ENCODE data around the gene FHL1. TPM values are rescaled to one million over a fixed set of nuclear protein-coding genes. Genes with fewer than 3 reads are reported as not detected.
"Not testable (repeated sequence)": the region's sequence is repeated elsewhere in the genome, so short reads cannot be mapped to it uniquely, and the experiment has no call there.

Gene FHL1
- 18.8 TPM for total RNA-seq

DNA sequence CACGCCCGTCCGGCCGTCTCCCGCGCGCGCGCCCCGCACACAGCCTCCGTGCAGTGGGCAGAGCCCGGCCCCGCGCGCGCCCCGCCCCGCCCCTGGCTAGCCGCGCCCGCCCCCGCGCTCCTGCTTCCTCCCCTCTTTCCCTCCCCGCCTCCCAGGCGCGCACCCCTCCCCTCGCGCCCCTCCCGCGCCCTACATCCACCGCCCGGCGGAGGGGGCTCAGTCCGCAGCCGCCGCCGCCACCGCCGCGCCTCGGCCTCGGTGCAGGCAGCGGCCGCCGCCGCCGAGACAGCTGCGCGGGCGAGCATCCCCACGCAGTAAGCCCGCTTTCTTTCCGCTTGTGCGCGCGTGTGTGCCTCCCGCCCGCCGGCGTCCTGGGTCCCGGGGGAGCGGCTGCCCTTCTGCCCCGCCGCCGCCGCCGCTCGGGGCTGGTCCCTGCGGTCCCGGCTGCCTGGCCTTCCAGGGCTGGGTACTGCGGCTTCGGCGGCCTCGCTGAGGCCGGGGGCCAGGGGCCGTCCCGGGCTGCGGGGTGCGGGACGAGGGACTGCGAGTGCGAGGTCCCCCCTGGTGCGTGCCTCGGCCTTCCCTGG is at the start of gene FHL1:
Gene FHL1, plus strand, starts transcription at position 219 of the 587 bp plus-strand sequence.
- Histone ChIP-seq H3K4me1 (ENCODE audit: insufficient read depth, low read length) (peaks cover 11% of the 10 kb centered on the region), H3K27me3 (ENCODE audit: insufficient read depth, low read length) (peaks cover 3% of the 10 kb centered on the region), H3K4me3 (ENCODE audit: low read length) (peak within 1 kb of the TSS; percentile 33), H3K9me3 (ENCODE audit: low read depth, low read length) (no peaks in the 10 kb centered on the region)

DNA sequence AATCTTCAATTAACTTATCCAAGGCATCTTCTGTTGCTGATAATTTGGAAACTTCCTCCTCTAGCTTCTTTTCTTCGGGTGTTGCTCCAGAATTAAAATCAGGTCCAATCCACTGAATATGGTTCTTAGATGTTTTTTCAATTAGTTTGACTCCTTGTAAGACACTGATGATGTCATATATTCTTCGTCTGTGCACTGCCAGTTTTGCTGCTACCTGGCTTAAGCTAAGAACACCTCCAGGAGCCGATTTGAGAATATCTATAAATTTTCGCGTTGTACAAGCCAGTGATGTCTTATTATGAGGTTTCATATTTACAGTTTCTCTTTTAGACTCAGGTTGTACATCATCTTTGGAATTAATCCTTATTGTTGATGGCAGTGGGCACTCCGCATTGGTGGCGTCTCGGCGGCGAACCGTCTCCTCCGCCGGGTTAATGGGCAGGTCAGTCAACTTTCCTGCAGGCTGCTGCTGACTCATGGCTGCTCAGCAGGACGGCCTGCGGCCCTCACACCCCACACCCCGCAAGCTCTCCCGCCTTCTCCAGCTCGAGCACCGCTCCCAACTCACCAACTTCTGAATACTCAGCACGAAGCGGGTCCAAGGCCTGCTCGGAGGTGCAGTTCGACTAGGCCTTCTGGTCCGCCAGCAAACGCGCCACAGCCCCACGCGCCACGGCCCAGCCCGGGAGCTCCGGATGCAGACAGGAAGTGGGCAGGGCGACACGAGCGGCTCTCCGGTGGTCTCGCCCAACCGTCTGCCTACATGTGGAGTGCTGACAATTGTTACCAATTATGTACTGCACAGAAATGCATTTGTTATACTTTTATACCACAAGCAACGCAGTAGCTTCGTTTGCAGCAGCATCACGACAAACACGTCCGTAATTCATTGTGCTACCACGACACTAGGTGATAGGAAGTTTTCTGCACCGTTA is 49.2 kb upstream of the FHL1 start:
- no peaks in the 10 kb centered on the region for H3K4me1 ChIP-seq (ENCODE audit: insufficient read depth, low read length)
- H3K27me3 ChIP-seq (ENCODE audit: insufficient read depth, low read length) = no peaks in the 10 kb centered on the region
- H3K4me3 ChIP-seq (ENCODE audit: low read length) = no peak overlapping the region
- no peaks in the 10 kb centered on the region for H3K9me3 ChIP-seq (ENCODE audit: low read depth, low read length)

DNA sequence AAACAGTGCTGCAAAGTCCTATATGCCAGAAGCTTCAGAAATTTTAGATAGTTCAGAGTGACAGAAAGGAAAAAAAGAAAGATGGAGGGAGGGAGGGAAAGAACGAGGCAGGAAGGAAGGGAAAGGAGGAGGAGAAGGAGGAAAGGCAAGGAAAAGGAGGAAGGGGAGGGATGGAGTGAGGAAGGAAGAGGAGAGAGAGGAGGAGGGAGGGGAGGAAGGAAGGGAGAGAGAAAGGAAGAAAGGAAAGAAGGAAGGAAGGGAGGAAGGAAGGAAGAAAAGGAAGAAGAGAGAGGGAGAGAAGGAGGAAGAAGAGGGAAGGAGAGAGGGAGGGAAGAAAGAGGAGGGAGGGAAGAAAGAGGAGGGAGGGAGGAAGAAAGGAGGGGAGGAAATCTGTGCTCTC is 42.4 kb upstream of the FHL1 start:
- no peaks in the 10 kb centered on the region for H3K9me3 ChIP-seq (ENCODE audit: low read depth, low read length)
- no peaks in the 10 kb centered on the region for H3K27me3 ChIP-seq (ENCODE audit: insufficient read depth, low read length)
- no peak overlapping the region for H3K4me3 ChIP-seq (ENCODE audit: low read length)
- no peaks in the 10 kb centered on the region for H3K4me1 ChIP-seq (ENCODE audit: insufficient read depth, low read length)

DNA sequence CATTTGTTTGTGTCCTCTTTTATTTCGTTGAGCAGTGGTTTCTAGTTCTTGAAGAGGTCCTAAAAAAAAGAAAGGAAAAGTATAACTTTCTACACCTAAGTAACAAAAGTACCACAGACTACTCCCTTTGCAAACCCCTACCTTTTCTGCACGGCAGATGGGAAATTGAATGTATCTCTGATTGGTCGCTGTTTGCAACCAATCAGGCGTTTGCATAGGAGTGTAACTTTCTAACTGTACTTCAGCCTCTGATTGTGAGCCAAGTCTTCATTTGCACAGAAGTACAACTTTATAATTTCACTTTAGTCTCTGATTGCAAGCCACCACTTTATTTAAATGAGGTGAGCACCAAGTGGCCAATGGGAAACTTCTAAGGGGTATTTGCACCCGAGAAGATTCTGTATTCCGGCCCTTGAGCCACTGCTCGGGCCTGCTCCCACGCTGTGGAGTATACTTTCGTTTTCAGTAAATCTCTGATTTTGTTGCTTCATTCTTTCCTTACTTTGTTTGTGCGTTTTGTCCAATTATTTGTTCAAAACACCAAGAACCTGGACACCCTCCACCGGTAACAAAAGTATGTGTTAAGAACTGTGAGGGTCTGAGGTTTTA is 40.3 kb upstream of the FHL1 start:
- no peaks in the 10 kb centered on the region for H3K27me3 ChIP-seq (ENCODE audit: insufficient read depth, low read length)
- H3K4me3 ChIP-seq (ENCODE audit: low read length) = no peak overlapping the region
- no peaks in the 10 kb centered on the region for H3K9me3 ChIP-seq (ENCODE audit: low read depth, low read length)
- no peaks in the 10 kb centered on the region for H3K4me1 ChIP-seq (ENCODE audit: insufficient read depth, low read length)

DNA sequence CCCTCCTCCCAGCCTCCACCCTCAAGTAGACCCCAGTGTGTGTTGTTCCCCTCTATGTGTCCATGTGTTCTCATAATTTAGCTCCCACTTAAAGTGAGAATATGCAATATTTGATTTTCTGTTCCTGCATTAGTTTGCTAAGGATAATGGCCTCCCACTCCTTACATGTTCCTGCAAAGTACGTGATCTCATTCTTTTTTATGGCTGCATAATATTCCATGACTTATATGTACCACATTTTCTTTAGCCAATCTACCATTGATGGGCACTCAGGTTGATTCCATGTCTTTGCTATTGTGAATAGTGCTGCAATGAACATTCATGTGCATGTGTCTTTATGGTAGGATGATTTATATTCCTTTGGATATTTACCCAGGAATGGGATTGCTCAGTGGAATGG is 38.4 kb upstream of the FHL1 start:
- H3K9me3 ChIP-seq (ENCODE audit: low read depth, low read length); H3K4me3 ChIP-seq (ENCODE audit: low read length); H3K27me3 ChIP-seq (ENCODE audit: insufficient read depth, low read length); H3K4me1 ChIP-seq (ENCODE audit: insufficient read depth, low read length): not testable (repeated sequence)

DNA sequence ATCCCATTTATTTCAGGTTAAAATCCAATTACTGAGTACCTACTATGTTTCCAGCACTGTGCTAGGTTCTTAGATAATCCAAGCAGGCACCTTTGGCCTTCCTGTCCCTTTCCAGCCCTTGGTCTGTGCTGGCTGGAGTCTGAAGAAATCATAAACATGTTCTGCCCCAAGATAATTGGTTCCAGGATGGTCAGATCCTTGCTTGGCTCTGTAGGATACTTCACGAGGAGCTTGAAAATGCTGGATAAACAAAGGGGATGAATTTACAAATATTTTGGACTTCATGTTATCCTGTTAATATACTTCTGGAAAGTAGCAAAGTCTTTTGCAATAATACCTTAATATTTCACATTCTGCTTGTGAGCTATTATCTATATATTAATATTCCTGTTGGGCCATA is 35.0 kb upstream of the FHL1 start:
- Histone ChIP-seq H3K27me3 (ENCODE audit: insufficient read depth, low read length) (no peaks in the 10 kb centered on the region), H3K9me3 (ENCODE audit: low read depth, low read length) (no peaks in the 10 kb centered on the region), H3K4me1 (ENCODE audit: insufficient read depth, low read length) (no peaks in the 10 kb centered on the region), H3K4me3 (ENCODE audit: low read length) (no peak overlapping the region)

DNA sequence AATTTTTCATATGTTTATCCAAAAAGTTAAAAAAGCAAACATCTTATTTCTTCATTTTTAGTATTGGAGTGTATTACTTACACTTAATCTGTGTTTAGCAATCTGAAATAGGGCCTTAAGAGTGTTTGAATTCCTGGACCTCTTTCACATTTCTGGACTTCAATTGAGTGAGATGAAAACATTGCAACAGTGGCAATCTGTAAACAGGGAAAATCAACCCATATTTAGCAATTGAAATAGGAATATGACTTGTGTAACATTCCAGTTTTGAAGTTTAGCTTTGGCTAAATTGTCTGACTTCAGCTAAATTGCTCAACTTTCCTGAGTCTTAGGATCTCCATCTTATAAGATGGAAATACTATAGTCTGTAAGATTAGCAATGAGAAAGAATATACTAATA is 34.6 kb upstream of the FHL1 start:
- H3K27me3 ChIP-seq (ENCODE audit: insufficient read depth, low read length) = no peaks in the 10 kb centered on the region
- no peak overlapping the region for H3K4me3 ChIP-seq (ENCODE audit: low read length)
- H3K4me1 ChIP-seq (ENCODE audit: insufficient read depth, low read length) = no peaks in the 10 kb centered on the region
- H3K9me3 ChIP-seq (ENCODE audit: low read depth, low read length) = no peaks in the 10 kb centered on the region

DNA sequence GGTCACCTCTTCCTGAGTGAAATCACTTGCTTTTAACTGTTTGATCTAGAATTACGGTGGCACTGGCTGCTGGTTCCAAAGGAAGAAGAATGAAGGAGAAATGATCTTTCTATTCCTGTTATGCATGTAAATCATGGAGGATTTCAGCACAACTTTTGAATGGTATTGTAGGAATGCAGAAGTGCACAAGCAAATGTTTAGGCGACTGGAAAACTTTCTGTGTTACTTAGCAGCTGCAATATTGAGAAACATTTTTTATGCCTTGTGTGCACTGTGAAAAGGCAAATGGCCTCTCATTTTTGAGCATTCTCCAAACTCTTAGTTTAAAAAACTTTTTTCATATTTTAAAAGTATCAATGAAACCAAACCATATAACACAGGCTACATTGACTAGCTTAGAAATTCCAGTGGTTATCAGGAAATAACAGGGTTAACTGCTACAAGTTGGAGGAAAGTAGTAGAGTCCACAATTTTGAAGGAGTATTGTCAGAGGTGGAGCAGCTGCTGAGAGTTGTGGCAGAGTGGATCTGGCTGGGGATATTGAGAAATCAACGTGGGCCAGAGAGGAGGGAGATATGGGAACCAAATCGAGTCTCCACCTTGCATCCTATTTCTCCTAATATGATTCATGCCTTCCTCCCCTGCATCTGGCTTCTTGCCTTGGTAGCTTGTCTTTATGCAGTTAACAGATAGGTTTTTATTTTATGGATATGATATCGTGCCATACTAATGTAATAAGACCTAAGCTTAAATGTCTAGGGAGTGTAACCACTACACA is 32.0 kb upstream of the FHL1 start:
- Histone ChIP-seq H3K27me3 (ENCODE audit: insufficient read depth, low read length) (no peaks in the 10 kb centered on the region), H3K9me3 (ENCODE audit: low read depth, low read length) (no peaks in the 10 kb centered on the region), H3K4me1 (ENCODE audit: insufficient read depth, low read length) (no peaks in the 10 kb centered on the region), H3K4me3 (ENCODE audit: low read length) (no peak overlapping the region)

DNA sequence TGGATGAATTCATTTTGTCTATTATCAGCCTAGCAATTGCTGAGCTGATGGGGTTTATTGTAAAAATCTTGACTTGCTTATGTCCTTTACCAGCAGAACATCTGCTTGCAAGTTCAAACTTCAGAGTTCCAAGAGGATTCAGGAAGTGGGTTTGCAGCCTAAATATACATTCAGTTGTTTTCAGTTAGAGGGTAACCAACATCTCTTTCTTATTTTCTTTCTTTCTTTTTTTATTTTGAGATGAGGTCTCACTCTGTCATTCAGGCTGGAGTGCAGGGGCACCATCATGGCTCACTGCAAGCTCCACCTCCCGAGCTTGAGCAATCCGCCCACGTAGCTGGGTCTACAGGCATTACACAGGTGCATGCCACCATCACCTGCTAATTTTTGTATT is 31.4 kb upstream of the FHL1 start:
- Histone ChIP-seq H3K27me3 (ENCODE audit: insufficient read depth, low read length) (no peaks in the 10 kb centered on the region), H3K4me3 (ENCODE audit: low read length) (no peak overlapping the region), H3K4me1 (ENCODE audit: insufficient read depth, low read length) (no peaks in the 10 kb centered on the region), H3K9me3 (ENCODE audit: low read depth, low read length) (no peaks in the 10 kb centered on the region)

DNA sequence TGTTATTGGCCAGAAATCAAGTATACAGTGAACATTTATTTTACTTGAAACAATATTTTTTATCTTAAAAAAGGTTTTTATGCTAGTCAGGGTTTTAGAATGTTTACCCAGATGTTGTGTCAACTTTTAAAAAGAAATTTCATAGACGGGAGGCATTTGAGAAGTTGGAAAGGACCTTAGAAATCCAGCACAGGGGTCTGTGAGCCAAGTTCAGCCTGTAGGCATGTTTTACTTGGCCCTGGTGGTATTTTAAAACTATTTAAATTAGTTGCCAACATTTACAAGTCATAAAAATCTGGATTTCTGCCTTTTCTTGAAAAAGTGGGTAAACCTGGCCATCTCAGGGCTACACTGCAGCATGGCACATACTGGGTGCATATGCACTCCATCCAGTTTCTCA is 25.5 kb upstream of the FHL1 start:
- no peak overlapping the region for H3K4me3 ChIP-seq (ENCODE audit: low read length)
- H3K4me1 ChIP-seq (ENCODE audit: insufficient read depth, low read length) = no peaks in the 10 kb centered on the region
- H3K27me3 ChIP-seq (ENCODE audit: insufficient read depth, low read length) = no peaks in the 10 kb centered on the region
- no peaks in the 10 kb centered on the region for H3K9me3 ChIP-seq (ENCODE audit: low read depth, low read length)

DNA sequence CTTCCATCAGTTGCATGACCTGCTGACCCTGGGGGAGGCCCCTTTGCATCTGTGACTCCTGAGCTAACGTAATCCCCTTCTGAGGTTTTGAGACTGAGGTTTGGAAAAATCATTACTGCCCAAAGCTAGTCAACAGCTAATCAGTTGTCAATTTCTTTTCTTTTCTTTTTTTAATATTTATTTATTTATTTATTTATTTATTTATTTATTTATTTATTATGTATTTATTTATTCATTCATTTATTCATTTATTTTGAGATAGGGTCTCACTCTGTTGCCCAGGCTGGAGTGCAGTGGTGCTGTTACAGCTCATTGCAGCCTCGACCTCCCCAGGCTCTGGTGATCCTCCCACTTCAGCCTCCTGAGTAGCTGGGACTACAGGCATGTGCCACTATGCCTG is 25.1 kb upstream of the FHL1 start:
- no peak overlapping the region for H3K4me3 ChIP-seq (ENCODE audit: low read length)
- no peaks in the 10 kb centered on the region for H3K27me3 ChIP-seq (ENCODE audit: insufficient read depth, low read length)
- no peaks in the 10 kb centered on the region for H3K4me1 ChIP-seq (ENCODE audit: insufficient read depth, low read length)
- no peaks in the 10 kb centered on the region for H3K9me3 ChIP-seq (ENCODE audit: low read depth, low read length)

DNA sequence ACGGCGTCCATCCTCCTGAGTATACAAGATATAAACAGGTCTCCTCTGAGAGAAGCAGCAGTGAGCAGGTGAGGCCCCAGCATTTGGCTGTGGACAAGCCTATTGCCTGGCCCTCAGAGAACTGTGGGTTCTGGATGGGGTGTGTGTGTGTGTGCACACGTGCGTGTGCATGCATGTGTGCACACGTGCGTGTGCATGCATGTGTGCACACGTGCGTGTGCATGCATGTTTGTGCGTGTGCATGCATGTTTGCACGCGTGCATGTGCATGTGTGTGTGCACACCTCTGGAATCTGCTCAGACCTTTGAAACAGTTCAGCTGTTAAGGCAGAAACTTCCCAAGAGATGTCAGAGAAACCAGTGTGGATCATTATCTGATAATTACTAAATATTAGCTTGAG is 22.2 kb upstream of the FHL1 start:
- H3K27me3 ChIP-seq (ENCODE audit: insufficient read depth, low read length) = no peaks in the 10 kb centered on the region
- no peaks in the 10 kb centered on the region for H3K9me3 ChIP-seq (ENCODE audit: low read depth, low read length)
- H3K4me3 ChIP-seq (ENCODE audit: low read length) = no peak overlapping the region
- no peaks in the 10 kb centered on the region for H3K4me1 ChIP-seq (ENCODE audit: insufficient read depth, low read length)

DNA sequence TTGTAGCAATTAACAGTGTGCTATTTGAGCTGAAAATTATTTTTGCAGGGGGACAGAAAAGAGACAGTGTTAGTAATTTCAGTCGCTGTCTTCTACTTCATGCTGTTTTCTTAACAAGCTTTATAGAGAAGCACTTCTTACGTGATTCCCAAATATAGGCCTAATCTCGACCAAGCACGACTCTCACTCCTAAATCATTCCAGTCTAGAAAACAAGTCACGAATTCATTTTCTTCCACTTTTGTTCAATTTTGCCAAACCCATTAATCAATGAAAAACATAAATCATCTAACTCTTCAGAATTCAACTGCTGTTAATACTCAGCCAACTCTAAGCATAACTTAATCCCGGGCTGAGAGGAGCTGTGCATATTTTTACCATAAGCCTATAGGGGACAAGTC is 21.0 kb upstream of the FHL1 start:
- Histone ChIP-seq H3K4me3 (ENCODE audit: low read length) (no peak overlapping the region), H3K4me1 (ENCODE audit: insufficient read depth, low read length) (no peaks in the 10 kb centered on the region), H3K27me3 (ENCODE audit: insufficient read depth, low read length) (no peaks in the 10 kb centered on the region), H3K9me3 (ENCODE audit: low read depth, low read length) (no peaks in the 10 kb centered on the region)

DNA sequence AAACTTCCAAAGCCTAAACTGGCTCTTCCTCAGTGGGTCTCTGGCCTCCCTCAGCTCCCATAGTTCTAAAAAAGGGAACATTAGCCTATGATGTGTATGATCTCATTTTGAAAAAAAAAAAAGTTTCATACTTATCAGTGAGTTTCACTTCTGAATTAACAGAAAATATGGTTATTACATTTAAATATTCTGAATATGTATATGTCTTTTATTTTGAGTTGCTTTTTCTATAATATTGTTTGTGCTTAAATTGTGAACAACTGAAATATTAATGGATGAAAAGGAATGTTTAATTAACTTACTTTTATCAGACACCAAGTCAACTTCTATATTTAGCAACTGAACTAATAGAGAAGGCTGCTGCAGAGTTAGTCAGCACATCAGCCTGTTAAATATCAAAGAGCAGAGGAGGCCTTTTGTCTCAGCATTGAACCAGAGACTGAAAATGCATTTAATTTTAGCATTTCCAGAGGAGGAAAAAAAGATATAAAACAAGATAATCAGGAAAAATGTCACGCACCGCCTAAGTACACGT is 20.4 kb upstream of the FHL1 start:
- no peaks in the 10 kb centered on the region for H3K4me1 ChIP-seq (ENCODE audit: insufficient read depth, low read length)
- H3K9me3 ChIP-seq (ENCODE audit: low read depth, low read length) = no peaks in the 10 kb centered on the region
- H3K4me3 ChIP-seq (ENCODE audit: low read length) = no peak overlapping the region

DNA sequence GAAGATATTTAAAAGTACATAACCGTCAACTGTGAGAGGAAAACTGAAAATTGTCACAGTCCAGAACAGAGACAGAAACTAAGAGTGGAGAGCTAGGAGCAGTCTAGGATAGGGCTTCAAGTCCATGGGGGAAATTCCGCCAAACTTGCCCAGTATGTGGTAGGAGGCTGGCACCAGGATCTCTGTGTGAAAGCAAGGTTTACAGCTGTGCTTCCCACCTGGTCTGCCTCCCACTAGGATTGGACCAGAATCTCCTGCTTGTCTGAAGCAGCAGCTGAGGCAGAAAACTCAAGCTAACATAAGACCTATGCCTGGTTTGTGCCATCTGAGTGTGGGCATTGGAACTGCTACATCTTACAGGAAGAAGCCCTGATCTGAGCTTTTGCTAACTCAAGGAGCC is 18.6 kb upstream of the FHL1 start:
- Histone ChIP-seq H3K27me3 (ENCODE audit: insufficient read depth, low read length) (no peaks in the 10 kb centered on the region), H3K4me3 (ENCODE audit: low read length) (no peak overlapping the region), H3K4me1 (ENCODE audit: insufficient read depth, low read length) (no peaks in the 10 kb centered on the region), H3K9me3 (ENCODE audit: low read depth, low read length) (no peaks in the 10 kb centered on the region)

More for the DNA sequence above, 20.4 kb upstream of the FHL1 start:
- no peaks in the 10 kb centered on the region for H3K27me3 ChIP-seq (ENCODE audit: insufficient read depth, low read length)

All from mononuclear cell (primary cell).